CD1c-positive myeloid dendritic cell (primary cell): ENCODE results near the gene HDAC11.

ENCODE experiments used
- DNase-seq: peaks from one replicate; pipeline ENCODE4 v3.0.0-alpha.2; 2016; ENCODE audit errors: extremely low spot score

Gene HDAC11

DNA sequence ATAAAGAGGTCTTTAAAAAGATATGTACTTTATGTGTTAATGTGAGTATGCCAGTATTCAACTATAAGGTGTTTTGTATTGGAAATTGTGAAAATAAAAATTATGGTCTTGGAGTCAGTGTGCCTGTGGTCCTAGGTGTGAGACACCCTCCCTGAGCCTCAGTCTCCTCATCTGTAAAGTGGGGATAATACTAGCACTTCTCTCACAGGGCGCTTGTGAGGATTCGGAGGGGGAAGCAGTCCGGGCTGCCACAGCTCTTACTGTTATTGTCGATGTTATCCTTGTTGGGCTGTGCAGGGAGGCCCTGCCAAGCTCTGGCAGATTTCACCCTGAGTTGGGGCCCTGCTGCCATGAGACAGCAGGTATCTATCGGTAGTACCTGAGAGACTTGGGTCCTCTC, 42.1 kb downstream of the HDAC11 start:
- DNase-seq: no peak

GRCh38 chr3:13524979-13525669, 45.0 kb downstream of the HDAC11 start:
- no peak for DNase-seq

DNA sequence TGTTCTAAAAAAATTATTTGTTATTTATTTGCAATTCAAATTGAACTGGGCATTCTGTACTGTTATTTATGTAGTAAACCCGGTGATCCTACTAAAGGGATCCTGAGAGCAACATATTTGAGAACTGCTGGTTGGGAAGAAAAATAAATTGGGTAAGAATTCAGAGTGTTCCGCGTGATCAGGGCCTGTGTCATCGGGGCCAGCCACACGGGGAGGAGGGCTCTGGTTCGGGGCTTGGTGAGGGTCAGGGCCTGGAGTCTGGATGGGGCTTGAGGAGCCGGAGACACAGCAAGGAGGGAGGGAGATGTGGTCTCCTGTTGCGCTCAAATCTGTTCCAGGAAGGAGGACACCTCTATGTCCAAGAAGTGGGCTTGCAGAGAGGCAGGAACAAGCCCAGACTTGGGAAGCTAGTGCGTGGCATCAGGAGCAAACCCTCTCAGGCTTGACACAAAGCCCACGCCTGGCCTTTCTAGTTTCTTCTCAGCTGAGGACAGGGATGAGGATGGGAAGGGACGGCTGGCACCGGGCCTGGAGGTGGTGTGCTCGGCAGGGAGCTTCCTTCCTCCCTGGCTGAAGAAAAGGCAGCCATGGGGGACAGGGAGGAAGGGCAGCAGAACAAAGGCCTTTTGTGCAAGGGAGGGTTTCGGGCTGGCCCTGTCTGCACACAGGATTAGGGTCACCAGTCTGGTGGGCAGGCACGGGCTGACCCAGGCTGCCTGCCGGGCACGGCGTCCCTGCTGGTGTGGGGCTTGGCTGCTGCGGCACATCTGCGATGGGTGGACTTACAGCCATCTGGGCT, 45.9 kb downstream of the HDAC11 start:
- DNase-seq: no peak

- no peak for DNase-seq
Observed at GRCh38 chr3:13526626-13526949, 46.5 kb downstream of the HDAC11 start.

DNA sequence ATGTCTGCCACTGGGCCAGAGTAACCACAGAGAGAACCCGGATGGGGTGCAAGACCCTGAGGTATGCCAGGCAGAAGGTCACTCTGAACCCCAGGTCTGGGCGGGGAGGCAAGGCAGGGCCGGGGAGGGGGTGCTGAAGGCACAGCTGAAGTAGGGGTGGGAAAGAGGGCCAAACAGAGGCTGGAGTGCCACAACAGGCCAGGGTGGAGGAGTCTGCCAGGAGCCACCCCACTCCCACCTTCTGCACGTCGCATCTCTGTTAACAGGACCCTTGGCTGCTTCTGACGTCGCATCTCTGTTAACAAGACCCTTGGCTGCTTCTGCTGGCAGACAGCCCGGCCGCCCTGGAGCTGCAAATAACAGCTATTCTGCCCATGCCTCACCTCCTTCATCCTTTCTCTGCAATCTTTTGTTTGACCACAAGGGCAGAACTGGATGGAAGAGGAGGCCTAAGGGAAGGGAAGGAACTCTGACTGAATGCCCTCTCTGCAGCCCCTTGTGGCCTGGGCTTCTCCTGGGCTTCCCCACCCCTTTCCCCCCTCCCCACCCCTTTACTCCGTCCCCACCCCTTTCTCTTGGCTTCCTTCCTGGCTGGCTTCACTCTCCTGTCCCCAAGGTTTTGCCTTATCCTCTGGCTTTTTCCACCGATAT, 48.2 kb downstream of the HDAC11 start:
- no peak for DNase-seq

DNA sequence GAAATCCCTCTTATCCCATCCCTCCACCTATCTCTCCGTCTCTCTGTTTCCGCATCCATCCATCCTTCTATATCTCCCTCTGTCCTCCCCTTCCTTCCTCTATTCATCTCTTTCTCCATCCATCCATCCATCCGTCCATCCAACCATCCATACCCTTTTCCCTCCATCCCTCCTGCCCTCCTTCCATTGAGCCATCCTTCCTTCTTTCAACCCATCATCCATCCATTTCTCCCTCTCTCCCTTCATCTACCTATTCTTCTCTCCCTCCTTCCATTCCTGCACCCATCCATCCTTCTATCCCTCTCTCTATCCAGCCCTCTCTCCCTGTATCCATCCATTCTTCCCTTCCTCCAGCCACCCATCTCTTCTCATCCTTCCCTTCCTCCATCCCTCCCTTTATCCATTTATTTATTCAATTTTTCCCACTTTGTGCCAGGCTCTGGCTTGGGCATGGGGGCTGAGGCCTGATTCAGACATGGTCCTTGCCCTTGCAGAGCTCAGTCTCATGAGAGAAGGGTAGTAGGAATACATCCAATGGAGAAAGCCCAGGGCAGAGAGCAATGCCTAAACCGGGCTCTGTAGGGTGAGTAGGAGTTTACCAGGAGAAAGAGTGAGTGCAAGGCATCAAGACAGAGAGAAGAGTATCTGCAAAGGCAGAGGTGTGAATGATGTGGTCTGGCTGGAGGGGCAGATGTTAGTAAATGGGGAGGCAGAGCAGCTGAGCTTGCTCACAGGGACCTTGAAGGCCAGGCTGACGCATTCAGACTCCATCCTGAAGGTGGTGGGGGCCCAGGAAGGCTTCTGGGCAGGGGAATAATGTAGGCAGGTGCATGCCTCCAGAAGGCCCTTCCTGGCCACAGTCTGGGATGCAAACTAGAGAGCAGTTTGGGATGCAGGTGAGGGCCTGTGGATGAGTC, 49.3 kb downstream of the HDAC11 start:
- DNase-seq: no peak

GRCh38 chr3:13530241-13531009, 50.3 kb downstream of the HDAC11 start:
- no peak for DNase-seq

- DNase-seq: no peak
Observed at GRCh38 chr3:13532085-13532484, 52.0 kb downstream of the HDAC11 start.

DNA sequence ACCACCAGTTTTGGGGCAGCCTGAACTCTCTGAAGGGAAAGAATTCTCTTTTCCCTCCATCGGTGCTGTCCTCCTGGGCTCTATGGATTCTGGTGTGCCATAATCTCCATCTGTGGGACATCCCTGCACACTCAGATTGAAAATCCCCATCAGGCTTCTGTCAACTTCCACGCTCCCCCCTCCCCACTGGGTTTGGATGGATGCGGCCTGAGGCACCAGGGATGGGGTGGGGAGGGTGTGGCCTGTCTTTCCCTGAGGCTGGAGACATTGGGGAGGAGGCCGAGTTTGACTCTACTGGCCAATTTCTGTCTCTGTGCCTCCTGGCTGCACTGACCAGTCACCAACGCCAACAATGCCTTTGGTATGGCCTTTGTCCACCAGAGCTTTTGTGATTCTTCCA, 52.5 kb downstream of the HDAC11 start:
- DNase-seq: no peak

GRCh38 chr3:13533885-13534301, 53.8 kb downstream of the HDAC11 start:
- DNase-seq: no peak

- DNase-seq: no peak
Observed at GRCh38 chr3:13535526-13535875, 55.4 kb downstream of the HDAC11 start.

- DNase-seq: no peak
Observed at GRCh38 chr3:13535905-13536304, 55.8 kb downstream of the HDAC11 start.

DNA sequence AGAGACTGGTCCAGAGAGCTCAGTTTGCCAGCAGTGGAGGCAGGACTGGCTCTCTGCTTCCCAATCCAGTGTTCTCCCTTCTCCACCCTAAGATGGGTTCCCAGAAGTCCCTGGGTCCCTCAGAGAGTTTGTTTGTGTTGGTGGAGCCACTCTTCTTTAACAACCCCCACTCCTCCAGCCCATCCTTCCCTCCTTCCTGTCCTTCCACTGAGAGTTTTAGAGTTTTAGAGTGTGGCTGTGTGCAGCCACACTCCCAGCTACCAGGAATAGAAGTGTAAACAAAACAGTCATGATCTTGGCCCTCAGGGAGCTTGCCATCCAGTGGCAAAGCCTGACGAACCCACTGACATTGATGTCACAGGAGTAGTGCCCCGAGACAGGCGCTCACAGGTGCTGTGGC, 56.3 kb downstream of the HDAC11 start:
- DNase-seq: no peak

DNA sequence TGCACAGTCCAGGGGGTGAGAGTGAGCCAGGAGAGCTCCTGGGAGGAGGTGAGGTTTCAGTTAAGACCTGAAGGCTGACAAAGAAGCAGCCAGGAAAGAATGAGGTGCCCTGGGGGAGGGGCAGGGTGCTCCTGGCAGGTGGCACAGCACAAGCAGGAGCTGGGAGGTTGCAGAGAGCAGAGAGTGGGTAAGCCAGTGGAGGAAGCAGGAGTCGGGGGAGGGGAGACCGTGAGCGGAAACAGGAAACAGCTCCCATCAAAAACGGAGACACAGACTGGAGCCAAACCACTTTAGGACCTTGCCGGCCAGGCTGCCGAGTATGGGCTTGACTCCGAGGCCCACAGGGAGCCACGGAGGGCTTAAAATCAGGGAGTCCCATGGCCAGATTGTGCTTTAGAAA, 56.7 kb downstream of the HDAC11 start:
- no peak for DNase-seq

GRCh38 chr3:13537244-13537908, 57.3 kb downstream of the HDAC11 start:
- no peak for DNase-seq

DNA sequence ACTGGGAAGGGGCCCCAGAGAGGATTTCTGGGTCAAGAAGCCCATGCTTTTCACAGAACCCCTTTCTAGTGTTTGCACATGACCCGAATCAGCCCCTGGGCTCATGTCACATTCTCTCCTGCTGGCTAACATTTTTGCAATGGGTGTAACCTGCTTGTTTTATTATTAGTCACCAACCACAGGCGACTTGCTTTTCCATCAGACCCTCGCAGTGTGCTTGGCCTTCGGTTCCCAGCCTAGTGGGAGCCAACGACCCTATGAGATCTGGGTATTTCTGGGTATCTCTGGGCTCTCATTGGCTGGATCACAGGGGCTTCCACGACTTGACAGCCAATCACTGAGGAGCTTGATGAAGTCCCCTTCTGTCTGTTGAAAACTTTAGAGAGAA, 57.8 kb downstream of the HDAC11 start:
- no peak for DNase-seq

GRCh38 chr3:13538520-13539291, 58.6 kb downstream of the HDAC11 start:
- DNase-seq: no peak

GRCh38 chr3:13539292-13539638, 59.2 kb downstream of the HDAC11 start:
- DNase-seq: no peak

GRCh38 chr3:13539671-13540070, 59.6 kb downstream of the HDAC11 start:
- DNase-seq: no peak
